Measurements from ENCODE around the gene PRKG1.

GRCh38 chr10:51386248-51386885 lies 312.1 kb downstream of the PRKG1 start:
- TF ChIP-seq CTCF (IDR thresholded peaks at IDR 0.05) (no peak), ZFX (IDR thresholded peaks at IDR 0.05; ENCODE audit: borderline replicate concordance) (no peak)
